Tibial nerve (tissue), 4 donors: ENCODE results near the gene ATP11A. TPM values are rescaled to one million over a fixed set of nuclear protein-coding genes. Genes with fewer than 3 reads are reported as not detected.

Experiments used
- DNase-seq, 2 donors: peaks; one replicate each; pipeline ENCODE4 v3.0.0-alpha.2; 2019; ENCODE audit warnings: low spot score in 2 of 2
- H3K27ac ChIP-seq, 4 donors: fragments of 200-600 bp; sonication (generic) in 3 of 4; one replicate each; pipeline ENCODE4 v1.5.1; 2017 to 2019; ENCODE audit warnings: mild to moderate bottlenecking in 1 of 4
- H3K27me3 ChIP-seq, 2 donors: fragments of 200-600 bp; sonication (generic) in 1 of 2; one replicate each; pipeline versions ENCODE4 v1.5.1 to v1.6.0; 2017 to 2019
- H3K36me3 ChIP-seq, 3 donors: fragments of 200-600 bp; sonication (generic); one replicate each; pipeline ENCODE4 v1.5.1; 2018 to 2019
- H3K4me1 ChIP-seq, 4 donors: fragments of 200-600 bp; sonication (generic) in 3 of 4; one replicate each; pipeline ENCODE4 v1.5.1; 2017 to 2019
- H3K4me3 ChIP-seq, 4 donors: fragments of 200-600 bp; sonication (generic) in 3 of 4; one replicate each; pipeline ENCODE4 v1.5.1; 2017 to 2019; ENCODE audit warnings: mild to moderate bottlenecking in 1 of 4, moderate library complexity in 1 of 4
- H3K9me3 ChIP-seq, 4 donors: fragments of 200-600 bp; sonication (generic) in 3 of 4; one replicate each; pipeline ENCODE4 v1.5.1; 2017 to 2019
- CTCF ChIP-seq, 5 experiments: fragments of 200-600 bp in 3 of 5; fragments of 450-650 bp in 2 of 5; sonication (generic) in 3 of 5; IDR thresholded peaks; one replicate each; pipeline ENCODE4 v1.5.1; 2016 to 2019; ENCODE audit warnings: antibody characterized with exemption in 5 of 5, mild to moderate bottlenecking in 3 of 5, moderate library complexity in 2 of 5
- EP300 ChIP-seq, 2 donors: sonication (generic); formaldehyde crosslinking; IDR thresholded peaks; one replicate each; pipeline ENCODE4 v1.6.1; 2017; ENCODE audit warnings: antibody characterized with exemption in 2 of 2, mild to moderate bottlenecking in 1 of 2
- POLR2A ChIP-seq, 2 donors: fragments of 450-650 bp; IDR thresholded peaks; one replicate each; pipeline ENCODE4 v1.6.1; 2017; ENCODE audit warnings: antibody characterized with exemption in 2 of 2, mild to moderate bottlenecking in 2 of 2, moderate library complexity in 2 of 2
- WGBS, 2 donors: methylation state at CpG; one replicate each; pipeline ENCODE4 v1.1.5; 2018; 5-methylcytosine and 5-hydroxymethylcytosine counted together
- total RNA-seq, 4 donors: library from RNA; depleted of rRNA; stranded (reverse); fragments of >200 nt; gene quantifications; one replicate each; pipeline ENCODE4 v1.1.0, GENCODE V29; 2016

ATP11A gene
- 10 to 100 TPM; 24.7 to 61.5 (median 35.0) TPM for total RNA-seq

GRCh38 chr13:112689303-112690245 lies at the start of gene ATP11A:
Gene ATP11A, plus strand, starts transcription at chr13:112690038. Its CDS starts 379 bp downstream, at chr13:112690417.
- Histone ChIP-seq H3K9me3 (no peaks in the 10 kb centered on the region), H3K27ac (peak within 1 kb of the TSS; percentile 86 to 97 (median 94)), H3K4me1 (peaks cover 0 to 45% (median 12%) of the 10 kb centered on the region in 4 donors), H3K4me3 (peak within 1 kb of the TSS; percentile 83 to 98 (median 94)), H3K36me3 (peaks cover 0 to 8% (median 0%) of the 10 kb centered on the region in 3 donors), H3K27me3 (no peaks in the 10 kb centered on the region)
- DNase-seq: peak; percentile 79 to 80
- 3 to 7% methylated on average over 26 to 62 of the region's 95 CpGs for WGBS, 2 donors
- TF ChIP-seq EP300 (IDR thresholded peaks at IDR 0.05): peak; percentile 42 to 96
- peak in 2 of 5 experiments; percentile 38 to 55 for TF ChIP-seq CTCF (IDR thresholded peaks at IDR 0.05)
- TF ChIP-seq POLR2A (IDR thresholded peaks at IDR 0.05): peak; percentile 92 to 99

- H3K36me3 ChIP-seq: no peaks in the 10 kb centered on the region
- no peak for TF ChIP-seq POLR2A (IDR thresholded peaks at IDR 0.05)
- no peak for TF ChIP-seq CTCF (IDR thresholded peaks at IDR 0.05)
- TF ChIP-seq EP300 (IDR thresholded peaks at IDR 0.05): no peak
- WGBS, 2 donors: 88% methylated on average over 19 of the region's 19 CpGs
These were observed 48.3 kb upstream of the ATP11A start for GRCh38 chr13:112641456-112642089.

GRCh38 chr13:112642090-112642460 lies 47.8 kb upstream of the ATP11A start:
- Histone ChIP-seq H3K27me3 (peaks cover 0 to 33% of the 10 kb centered on the region in 2 donors), H3K27ac (no peak overlapping the region), H3K4me3 (no peak overlapping the region), H3K4me1 (no peaks in the 10 kb centered on the region), H3K36me3 (no peaks in the 10 kb centered on the region), H3K9me3 (no peaks in the 10 kb centered on the region)
- TF ChIP-seq POLR2A (IDR thresholded peaks at IDR 0.05) (no peak), EP300 (IDR thresholded peaks at IDR 0.05) (no peak)
- WGBS, 2 donors: 86 to 90% methylated on average over 13 of the region's 13 CpGs
- DNase-seq: no peak

More at GRCh38 chr13:112641456-112642089, 48.3 kb upstream of the ATP11A start:
- no peak overlapping the region for H3K27ac ChIP-seq
- H3K4me3 ChIP-seq: no peak overlapping the region
- peaks cover 0 to 38% of the 10 kb centered on the region in 2 donors for H3K27me3 ChIP-seq
- DNase-seq: no peak
- no peaks in the 10 kb centered on the region for H3K9me3 ChIP-seq
- no peaks in the 10 kb centered on the region for H3K4me1 ChIP-seq

- no peak overlapping the region for H3K4me3 ChIP-seq
- no peaks in the 10 kb centered on the region for H3K9me3 ChIP-seq
- no peaks in the 10 kb centered on the region for H3K36me3 ChIP-seq
- H3K27ac ChIP-seq: no peak overlapping the region
- no peak for DNase-seq
- no peaks in the 10 kb centered on the region for H3K4me1 ChIP-seq
- peaks cover 0 to 19% of the 10 kb centered on the region in 2 donors for H3K27me3 ChIP-seq
- WGBS, 2 donors: 75 to 86% methylated on average over 7 to 9 of the region's 9 CpGs
- no peak for TF ChIP-seq EP300 (IDR thresholded peaks at IDR 0.05)
- TF ChIP-seq CTCF (IDR thresholded peaks at IDR 0.05): no peak
- TF ChIP-seq POLR2A (IDR thresholded peaks at IDR 0.05): no peak
These were observed 45.9 kb upstream of the ATP11A start for GRCh38 chr13:112643759-112644459.

- H3K27ac ChIP-seq: no peak overlapping the region
- no peaks in the 10 kb centered on the region for H3K36me3 ChIP-seq
- H3K9me3 ChIP-seq: no peaks in the 10 kb centered on the region
- peaks cover 0 to 6% of the 10 kb centered on the region in 2 donors for H3K27me3 ChIP-seq
- H3K4me1 ChIP-seq: no peaks in the 10 kb centered on the region
- no peak overlapping the region for H3K4me3 ChIP-seq
- TF ChIP-seq POLR2A (IDR thresholded peaks at IDR 0.05) (no peak), EP300 (IDR thresholded peaks at IDR 0.05) (no peak), CTCF (IDR thresholded peaks at IDR 0.05) (no peak)
- no peak for DNase-seq
- WGBS, 2 donors: 83 to 89% methylated on average over 49 of the region's 49 CpGs
These were observed 44.4 kb upstream of the ATP11A start for GRCh38 chr13:112645327-112645914.
